K562 (cell line): ENCODE measurements around the gene SLC16A9.

Source experiments
- HNRNPUL1 ChIP-seq: fragments of 200-400 bp; formaldehyde crosslinking; IDR thresholded peaks from 2 replicates; pipeline ENCODE4 v1.6.1; 2017; ENCODE audit warnings: low read length
- NFYB ChIP-seq: IDR thresholded peaks from 2 replicates; pipeline ENCODE4 v1.6.1; 2011; ENCODE audit warnings: mild to moderate bottlenecking, moderate library complexity; ENCODE audit not compliant: insufficient read length; ENCODE audit errors: extremely low read depth
- ZBTB1 ChIP-seq: sonication (generic); formaldehyde crosslinking; IDR thresholded peaks from 2 replicates; pipeline ENCODE4 v1.8.1; 2023; ENCODE audit warnings: missing genetic modification reagents, low read depth, mild to moderate bottlenecking, borderline replicate concordance
- TF ChIP-seq, protein P1 (sequence below), 2 experiments: fragments of 450-650 bp in 1 of 2; sonication (generic) in 1 of 2; formaldehyde crosslinking; conservative IDR thresholded peaks; 2 replicates each; pipeline versions ENCODE4 v1.4.0 to v1.8.1; 2020 to 2022; ENCODE audit warnings: mild to moderate bottlenecking in 1 of 2, missing genetic modification reagents in 1 of 2

DNA sequence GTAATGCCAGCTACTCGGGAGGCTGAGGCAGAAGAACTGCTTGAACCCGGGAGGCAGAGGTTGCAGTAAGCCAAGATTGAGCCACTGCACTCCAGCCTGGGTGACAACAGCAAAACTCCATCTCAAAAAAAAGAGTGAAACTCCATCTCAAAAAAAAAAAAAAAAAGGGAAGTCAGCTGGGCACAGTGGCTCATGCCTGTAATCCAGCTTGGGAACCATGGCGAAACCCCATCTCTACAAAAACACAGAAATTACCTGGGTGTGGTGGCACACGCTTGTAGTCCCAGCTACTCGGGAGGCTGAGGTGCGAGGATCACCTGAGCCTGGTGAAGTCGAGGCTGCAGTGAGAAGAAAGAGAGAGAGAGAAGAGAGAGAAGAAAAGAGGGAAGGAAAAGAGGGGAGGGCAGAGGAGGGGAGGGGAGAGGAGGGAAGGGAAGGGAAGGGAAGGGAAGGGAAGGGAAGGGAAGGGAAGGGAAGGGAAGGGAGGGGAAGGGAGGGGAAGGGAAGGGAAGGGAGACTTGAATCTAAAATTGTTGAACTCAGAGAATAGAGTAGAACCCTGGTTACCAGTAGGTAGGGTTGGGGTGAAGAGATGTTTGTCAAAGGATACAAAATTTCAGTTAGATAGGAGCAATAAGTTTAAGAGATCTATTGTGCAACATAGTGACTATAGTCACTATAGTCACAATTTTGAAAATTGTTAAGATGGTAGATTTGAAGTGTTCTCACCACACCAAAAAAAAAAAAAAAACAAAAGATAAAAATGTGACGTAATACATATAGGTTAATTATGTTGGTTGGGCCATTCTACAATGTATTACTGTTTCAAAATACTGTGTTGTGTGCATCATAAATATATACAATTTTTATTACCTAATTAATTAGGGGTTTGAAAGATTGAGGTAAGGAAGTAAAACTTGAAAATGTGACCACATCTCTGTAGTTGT, 2.5 kb downstream of the SLC16A9 start:
- TF ChIP-seq HNRNPUL1 (no peak), ZBTB1 (no peak), NFYB (no peak)
- TF ChIP-seq, protein P1, sequence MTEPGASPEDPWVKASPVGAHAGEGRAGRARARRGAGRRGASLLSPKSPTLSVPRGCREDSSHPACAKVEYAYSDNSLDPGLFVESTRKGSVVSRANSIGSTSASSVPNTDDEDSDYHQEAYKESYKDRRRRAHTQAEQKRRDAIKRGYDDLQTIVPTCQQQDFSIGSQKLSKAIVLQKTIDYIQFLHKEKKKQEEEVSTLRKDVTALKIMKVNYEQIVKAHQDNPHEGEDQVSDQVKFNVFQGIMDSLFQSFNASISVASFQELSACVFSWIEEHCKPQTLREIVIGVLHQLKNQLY (CRISPR knock-in tag; conservative IDR thresholded peaks at IDR 0.05) = no peak
